ENCODE data around the gene THBS1. TPM values are rescaled to one million over a fixed set of nuclear protein-coding genes. Genes with fewer than 3 reads are reported as not detected.

Gene THBS1
- total RNA-seq, 1 donor from 2014 or later: 17.3 TPM

GRCh38 chr15:39628546-39629257 is 47.8 kb downstream of the THBS1 start:
- no peak overlapping the region for H3K27ac Mint-ChIP-seq (ENCODE audit: unreplicated experiment)
- DNase-seq (ENCODE audit: low read depth, low spot score): no peak

DNA sequence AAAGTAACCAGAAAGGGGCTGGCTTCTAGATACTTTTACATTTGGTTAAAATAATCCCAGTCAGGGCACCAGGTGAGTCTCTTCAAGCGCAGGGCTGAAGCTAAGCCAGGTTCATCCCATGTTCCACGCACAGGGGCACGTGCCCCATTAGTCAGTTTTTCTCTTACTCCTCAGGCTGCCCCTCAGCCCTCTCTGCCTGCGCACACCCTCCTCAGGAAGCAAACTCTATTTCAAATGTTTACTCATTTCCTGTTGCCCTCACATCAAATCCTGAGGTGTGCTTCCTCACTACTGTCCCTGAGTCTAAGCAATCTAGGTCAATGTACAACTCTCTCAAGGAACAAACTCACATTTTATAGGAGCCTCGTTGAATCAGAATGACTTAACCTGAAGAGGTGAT is 48.5 kb downstream of the THBS1 start:
- TF ChIP-seq CTCF (conservative IDR thresholded peaks at IDR 0.05): no peak
- no peak for DNase-seq (ENCODE audit: low read depth, low spot score)
- Mint-ChIP-seq H3K9me3 (no peaks in the 10 kb centered on the region), H3K36me3 (ENCODE audit: low read depth) (peaks cover 4% of the 10 kb centered on the region), H3K27me3 (ENCODE audit: low read depth) (no peaks in the 10 kb centered on the region), H3K27ac (ENCODE audit: unreplicated experiment) (no peak overlapping the region), H3K4me1 (no peaks in the 10 kb centered on the region), H3K4me3 (no peak overlapping the region)

More at GRCh38 chr15:39628546-39629257, 47.8 kb downstream of the THBS1 start:
- Mint-ChIP-seq H3K4me3 (no peak overlapping the region), H3K36me3 (ENCODE audit: low read depth) (peaks cover 4% of the 10 kb centered on the region), H3K27me3 (ENCODE audit: low read depth) (no peaks in the 10 kb centered on the region), H3K4me1 (no peaks in the 10 kb centered on the region), H3K9me3 (no peaks in the 10 kb centered on the region)
- TF ChIP-seq CTCF (conservative IDR thresholded peaks at IDR 0.05): no peak

DNA sequence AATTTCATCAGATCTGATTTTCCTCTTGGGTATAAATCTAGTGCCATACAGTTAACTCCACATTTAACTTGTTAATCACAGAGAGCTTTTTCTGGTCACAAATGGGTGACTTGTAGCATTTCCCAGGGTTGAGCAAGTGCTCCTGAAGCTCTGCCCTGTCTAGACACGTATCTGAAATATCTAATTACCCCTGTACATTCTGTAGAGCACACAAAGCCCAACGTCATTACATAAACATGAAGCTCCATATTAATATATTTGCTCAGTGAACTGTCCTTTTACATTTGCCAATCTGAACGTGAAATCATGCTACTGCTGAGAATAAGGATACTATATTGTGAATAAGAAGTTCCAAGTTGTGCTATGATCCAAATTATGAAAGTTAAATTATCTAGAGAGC is 49.0 kb downstream of the THBS1 start:
- no peak for TF ChIP-seq CTCF (conservative IDR thresholded peaks at IDR 0.05)
- Mint-ChIP-seq H3K27ac (ENCODE audit: unreplicated experiment) (no peak overlapping the region), H3K9me3 (no peaks in the 10 kb centered on the region), H3K4me3 (no peak overlapping the region), H3K36me3 (ENCODE audit: low read depth) (peaks cover 4% of the 10 kb centered on the region), H3K4me1 (no peaks in the 10 kb centered on the region), H3K27me3 (ENCODE audit: low read depth) (no peaks in the 10 kb centered on the region)
- DNase-seq (ENCODE audit: low read depth, low spot score): no peak

DNA sequence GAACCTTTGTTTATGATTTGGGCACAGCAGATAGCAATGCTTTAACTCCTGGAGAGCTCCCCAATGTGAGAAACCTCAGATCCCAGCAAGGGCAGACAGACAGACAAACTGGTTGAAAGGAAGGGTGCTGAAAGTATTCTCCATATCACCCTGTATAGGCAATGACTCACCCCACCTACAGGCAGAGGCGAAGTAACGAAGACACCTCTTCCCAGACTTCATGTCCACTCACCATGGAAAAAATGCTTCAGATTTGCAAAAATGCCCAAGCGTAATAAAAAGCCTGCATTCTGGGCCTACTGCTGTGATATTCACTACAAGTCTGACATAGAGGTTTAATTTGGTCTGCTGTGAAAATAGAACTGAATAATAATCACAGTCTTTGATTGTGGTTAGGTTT is 50.5 kb downstream of the THBS1 start:
- no peaks in the 10 kb centered on the region for H3K9me3 Mint-ChIP-seq
- no peak for TF ChIP-seq CTCF (conservative IDR thresholded peaks at IDR 0.05)
- no peak overlapping the region for H3K27ac Mint-ChIP-seq (ENCODE audit: unreplicated experiment)
- H3K36me3 Mint-ChIP-seq (ENCODE audit: low read depth): peaks cover 4% of the 10 kb centered on the region
- no peak for DNase-seq (ENCODE audit: low read depth, low spot score)
- no peaks in the 10 kb centered on the region for H3K4me1 Mint-ChIP-seq
- no peak overlapping the region for H3K4me3 Mint-ChIP-seq
- H3K27me3 Mint-ChIP-seq (ENCODE audit: low read depth): no peaks in the 10 kb centered on the region

GRCh38 chr15:39638041-39638440 is 57.2 kb downstream of the THBS1 start:
- no peak for DNase-seq (ENCODE audit: low read depth, low spot score)
- H3K4me3 Mint-ChIP-seq: no peak overlapping the region
- no peaks in the 10 kb centered on the region for H3K9me3 Mint-ChIP-seq
- no peak for TF ChIP-seq CTCF (conservative IDR thresholded peaks at IDR 0.05)
- peaks cover 23% of the 10 kb centered on the region for H3K4me1 Mint-ChIP-seq
- no peaks in the 10 kb centered on the region for H3K27me3 Mint-ChIP-seq (ENCODE audit: low read depth)
- H3K27ac Mint-ChIP-seq (ENCODE audit: unreplicated experiment): no peak overlapping the region
- no peaks in the 10 kb centered on the region for H3K36me3 Mint-ChIP-seq (ENCODE audit: low read depth)
